ENCODE measurements around the gene CEP128. TPM values are rescaled to one million over a fixed set of nuclear protein-coding genes. Genes with fewer than 3 reads are reported as not detected.

CEP128 gene
- total and polyA plus RNA-seq, 3 donors from 2014 or later, result 8.5 to 30.9 (median 15.3) TPM

- Histone ChIP-seq H3K4me1 (no peaks in the 10 kb centered on the region), H3K27ac (no peak overlapping the region), H3K36me3 (ENCODE audit: low read depth, missing control alignments) (no peaks in the 10 kb centered on the region), H3K9me3 (no peaks in the 10 kb centered on the region), H3K27me3 (no peaks in the 10 kb centered on the region), H3K4me3 (no peak overlapping the region)
- no peak for DNase-seq
- TF ChIP-seq CTCF (IDR thresholded peaks at IDR 0.05), result no peak
- TF ChIP-seq POLR2A (IDR thresholded peaks at IDR 0.05), result no peak
- intact Hi-C loops (cut with DNase I; ENCODE audit: low total_unique reads), result no loop called here
- WGBS, 2 donors, result 94 to 100% methylated on average over 3 of the region's 3 CpGs
Measured at GRCh38 chr14:80798878-80799277, 142.7 kb downstream of the CEP128 start.

GRCh38 chr14:80798211-80798610 lies 143.3 kb downstream of the CEP128 start:
- WGBS, 2 donors, result 91 to 92% methylated on average over 3 of the region's 3 CpGs
- no peak overlapping the region for H3K4me3 ChIP-seq
- TF ChIP-seq CTCF (IDR thresholded peaks at IDR 0.05), result no peak
- TF ChIP-seq POLR2A (IDR thresholded peaks at IDR 0.05), result no peak
- intact Hi-C loops (cut with DNase I; ENCODE audit: low total_unique reads), result no loop called here
- H3K36me3 ChIP-seq (ENCODE audit: low read depth, missing control alignments), result no peaks in the 10 kb centered on the region
- H3K27me3 ChIP-seq, result no peaks in the 10 kb centered on the region
- H3K4me1 ChIP-seq, result no peaks in the 10 kb centered on the region
- no peak for DNase-seq
- no peaks in the 10 kb centered on the region for H3K9me3 ChIP-seq
- no peak overlapping the region for H3K27ac ChIP-seq

GRCh38 chr14:80792771-80793170 lies 148.8 kb downstream of the CEP128 start:
- Histone ChIP-seq H3K4me3 (no peak overlapping the region), H3K27ac (no peak overlapping the region), H3K9me3 (no peaks in the 10 kb centered on the region), H3K27me3 (no peaks in the 10 kb centered on the region), H3K36me3 (ENCODE audit: low read depth, missing control alignments) (no peaks in the 10 kb centered on the region), H3K4me1 (no peaks in the 10 kb centered on the region)
- WGBS, 2 donors, result 91 to 92% methylated on average over 11 of the region's 11 CpGs
- TF ChIP-seq POLR2A (IDR thresholded peaks at IDR 0.05) (no peak), CTCF (IDR thresholded peaks at IDR 0.05) (no peak)
- DNase-seq, result no peak
- intact Hi-C loops (cut with DNase I; ENCODE audit: low total_unique reads), result no loop called here

GRCh38 chr14:80787876-80788275 lies 153.7 kb downstream of the CEP128 start:
- 84 to 88% methylated on average over 1 of the region's 1 CpG for WGBS, 2 donors
- DNase-seq, result no peak
- Histone ChIP-seq H3K27ac (no peak overlapping the region), H3K36me3 (ENCODE audit: low read depth, missing control alignments) (no peaks in the 10 kb centered on the region), H3K9me3 (no peaks in the 10 kb centered on the region), H3K4me3 (no peak overlapping the region), H3K27me3 (no peaks in the 10 kb centered on the region), H3K4me1 (no peaks in the 10 kb centered on the region)
- TF ChIP-seq CTCF (IDR thresholded peaks at IDR 0.05) (no peak), POLR2A (IDR thresholded peaks at IDR 0.05) (no peak)
- intact Hi-C loops (cut with DNase I; ENCODE audit: low total_unique reads), result no loop called here

- no peaks in the 10 kb centered on the region for H3K9me3 ChIP-seq
- H3K4me3 ChIP-seq, result no peak overlapping the region
- H3K4me1 ChIP-seq, result no peaks in the 10 kb centered on the region
- no peaks in the 10 kb centered on the region for H3K36me3 ChIP-seq (ENCODE audit: low read depth, missing control alignments)
- TF ChIP-seq POLR2A (IDR thresholded peaks at IDR 0.05) (no peak), CTCF (IDR thresholded peaks at IDR 0.05) (peak in 1 of 3 experiments; percentile 8)
- intact Hi-C loops (cut with DNase I; ENCODE audit: low total_unique reads), result no loop called here
- no peak overlapping the region for H3K27ac ChIP-seq
- peak; percentile 16 for DNase-seq
- WGBS, 2 donors, result 56 to 67% methylated on average over 4 of the region's 4 CpGs
- H3K27me3 ChIP-seq, result no peaks in the 10 kb centered on the region
Measured at GRCh38 chr14:80784820-80785219, 156.7 kb downstream of the CEP128 start.
